Breast epithelium (tissue), 3 donors: Measurements from ENCODE around the gene IBSP.

ENCODE experiments used
- POLR2AphosphoS5 ChIP-seq, 3 donors: sonication (generic); formaldehyde crosslinking; IDR thresholded peaks; one replicate each; pipeline ENCODE4 v1.6.1; 2017; ENCODE audit warnings: antibody characterized with exemption in 3 of 3
- TF ChIP-seq, protein P1 (sequence below), 3 donors: fragments of 450-650 bp; IDR thresholded peaks; one replicate each; pipeline ENCODE4 v1.5.1; 2016 to 2017; ENCODE audit warnings: antibody characterized with exemption in 3 of 3, mild to moderate bottlenecking in 3 of 3, moderate library complexity in 3 of 3

DNA sequence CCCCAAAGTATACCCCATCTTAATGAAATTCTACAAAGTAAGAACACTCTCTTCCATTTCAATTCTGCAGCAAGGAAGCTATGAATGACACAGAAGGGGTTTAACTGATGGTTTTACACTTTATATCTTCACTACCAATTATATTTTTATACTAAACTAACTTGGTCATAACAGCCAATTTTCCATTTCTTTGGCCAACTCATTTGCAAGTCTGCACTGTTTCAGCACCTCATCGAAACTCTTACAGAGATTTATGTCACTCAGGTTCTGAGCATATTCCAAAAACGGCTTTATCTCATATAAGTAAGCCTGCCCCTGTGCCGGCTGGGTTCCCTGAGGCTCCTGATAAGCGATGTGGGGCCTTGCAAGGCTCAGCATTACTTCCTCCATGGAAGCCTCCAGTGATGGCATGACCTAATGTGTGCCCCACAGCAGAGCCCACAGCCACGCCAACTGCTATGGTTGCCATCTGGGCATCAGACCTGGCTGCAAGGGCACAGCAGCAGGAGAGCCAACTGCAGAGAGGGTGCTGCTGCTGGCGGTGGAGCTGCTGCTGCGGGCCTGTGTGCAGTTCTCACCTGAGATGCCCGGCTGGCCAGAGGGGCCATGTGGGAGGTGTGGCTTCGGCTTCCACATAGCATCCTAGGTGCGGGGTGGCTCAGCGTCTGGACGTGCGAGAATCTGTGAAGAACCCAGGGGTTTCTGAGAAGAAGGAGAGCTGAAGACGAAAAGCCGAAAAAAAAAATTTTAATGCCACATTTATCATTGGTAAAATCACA is 13.4 kb upstream of the IBSP start:
- TF ChIP-seq, protein P1, sequence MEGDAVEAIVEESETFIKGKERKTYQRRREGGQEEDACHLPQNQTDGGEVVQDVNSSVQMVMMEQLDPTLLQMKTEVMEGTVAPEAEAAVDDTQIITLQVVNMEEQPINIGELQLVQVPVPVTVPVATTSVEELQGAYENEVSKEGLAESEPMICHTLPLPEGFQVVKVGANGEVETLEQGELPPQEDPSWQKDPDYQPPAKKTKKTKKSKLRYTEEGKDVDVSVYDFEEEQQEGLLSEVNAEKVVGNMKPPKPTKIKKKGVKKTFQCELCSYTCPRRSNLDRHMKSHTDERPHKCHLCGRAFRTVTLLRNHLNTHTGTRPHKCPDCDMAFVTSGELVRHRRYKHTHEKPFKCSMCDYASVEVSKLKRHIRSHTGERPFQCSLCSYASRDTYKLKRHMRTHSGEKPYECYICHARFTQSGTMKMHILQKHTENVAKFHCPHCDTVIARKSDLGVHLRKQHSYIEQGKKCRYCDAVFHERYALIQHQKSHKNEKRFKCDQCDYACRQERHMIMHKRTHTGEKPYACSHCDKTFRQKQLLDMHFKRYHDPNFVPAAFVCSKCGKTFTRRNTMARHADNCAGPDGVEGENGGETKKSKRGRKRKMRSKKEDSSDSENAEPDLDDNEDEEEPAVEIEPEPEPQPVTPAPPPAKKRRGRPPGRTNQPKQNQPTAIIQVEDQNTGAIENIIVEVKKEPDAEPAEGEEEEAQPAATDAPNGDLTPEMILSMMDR (IDR thresholded peaks at IDR 0.05) = no peak
- TF ChIP-seq POLR2AphosphoS5 (IDR thresholded peaks at IDR 0.05) = no peak
